GM12878 (cell line): Measurements from ENCODE around the gene OTULINL. TPM values are rescaled to one million over a fixed set of nuclear protein-coding genes. Genes with fewer than 3 reads are reported as not detected.

Experiments
- ATAC-seq: fragments of 200-7000 bp; cut with Tn5 transposase; 3 replicates; pipeline ENCODE4 v1.9.1; 2020; ENCODE audit warnings: mild to moderate bottlenecking, moderate library complexity
- BruUV-seq: library from RNA; stranded (reverse); fragments of 400-500 nt; replicated peaks from 2 replicates; lab custom pipeline; 2021; lab: Mats Ljungman, UMichigan
- CTCF ChIA-PET: fragments of 300-600 bp; sonication (Branson Sonifier 250); formaldehyde crosslinking; extraction: SDS; loops from one replicate; lab custom pipeline; 2021; ENCODE audit warnings: inconsistent platforms; lab: Yijun Ruan, JAX
- POLR2A ChIA-PET: fragments of 350-600 bp; formaldehyde crosslinking; extraction: SDS; loops from one replicate; lab custom pipeline; 2021; ENCODE audit warnings: inconsistent platforms; lab: Charles Lee
- RAD21 ChIA-PET: fragments of 300-600 bp; sonication (Branson Sonifier 250); formaldehyde crosslinking; loops from one replicate; lab custom pipeline; 2023; ENCODE audit warnings: antibody characterized with exemption; ENCODE audit not compliant: unreplicated experiment; lab: Charles Lee
- SMC1A ChIA-PET: fragments of 300-600 bp; sonication (Branson Sonifier 250); formaldehyde crosslinking; loops from one replicate; lab custom pipeline; 2023; ENCODE audit not compliant: unreplicated experiment, uncharacterized antibody; lab: Charles Lee
- DNase-seq: peaks from one replicate; pipeline ENCODE4 v3.0.0-alpha.2; 2011; ENCODE audit warnings: low read depth, low spot score
- FAIRE-seq: peaks from 3 replicates; lab custom pipeline; 2011; peaks lifted over from hg19 to GRCh38; lab: Jason Lieb, UNC
- H2AFZ ChIP-seq: 2 replicates; pipeline ENCODE4 v1.6.0; 2011; ENCODE audit warnings: low read depth, low read length, control low read depth; ENCODE audit not compliant: control insufficient read depth
- H3K27ac ChIP-seq: 2 replicates; pipeline ENCODE4 v1.5.1; 2011; ENCODE audit warnings: control low read depth; ENCODE audit not compliant: control insufficient read depth, insufficient read depth
- H3K27me3 ChIP-seq, 2 experiments: replicated peaks in 1 of 2; 2 replicates each; pipeline versions ENCODE4 v1.6.0 to v1.6.1; 2011; ENCODE audit warnings: low read length in 1 of 2; ENCODE audit not compliant: control insufficient read depth in 2 of 2, insufficient read depth in 2 of 2
- H3K36me3 ChIP-seq, 2 experiments: 2 replicates each; pipeline ENCODE4 v1.5.1; 2011; ENCODE audit warnings: low read length in 1 of 2; ENCODE audit not compliant: control insufficient read depth in 2 of 2, insufficient read depth in 2 of 2
- H3K4me1 ChIP-seq: 2 replicates; pipeline ENCODE4 v1.6.1; 2011; ENCODE audit warnings: mild to moderate bottlenecking, low read length, moderate library complexity, mixed read lengths; ENCODE audit not compliant: control insufficient read depth, insufficient read depth
- H3K4me2 ChIP-seq: 2 replicates; pipeline ENCODE4 v1.6.0; 2011; ENCODE audit warnings: control low read depth; ENCODE audit not compliant: control insufficient read depth, insufficient read depth
- H3K4me3 ChIP-seq: fragments of 200-600 bp; sonication (generic); 2 replicates; pipeline ENCODE4 v1.5.1; 2016
- H3K79me2 ChIP-seq: 2 replicates; pipeline ENCODE4 v1.6.0; 2011; ENCODE audit warnings: low read length; ENCODE audit not compliant: control insufficient read depth, insufficient read depth
- H3K9ac ChIP-seq: 2 replicates; pipeline ENCODE4 v1.8.0; 2011; ENCODE audit warnings: low read length, control low read depth, mixed read lengths; ENCODE audit not compliant: control insufficient read depth, insufficient read depth
- H3K9me3 ChIP-seq: replicated peaks from 3 replicates; pipeline ENCODE4 v1.5.1; 2011; ENCODE audit warnings: mild to moderate bottlenecking, low read length; ENCODE audit not compliant: control insufficient read depth, insufficient read depth
- H4K20me1 ChIP-seq: 2 replicates; pipeline ENCODE4 v1.6.0; 2011; ENCODE audit not compliant: control insufficient read depth, insufficient read depth
- BCL11A ChIP-seq: IDR thresholded peaks from 2 replicates; pipeline ENCODE4 v1.6.1; 2011; ENCODE audit warnings: low read depth, low read length
- EZH2 ChIP-seq: IDR thresholded peaks from 2 replicates; pipeline ENCODE4 v1.6.1; 2012; ENCODE audit warnings: low read depth, mild to moderate bottlenecking, control low read depth, inconsistent platforms, low read length, borderline replicate concordance; ENCODE audit not compliant: control insufficient read depth
- FOXK2 ChIP-seq: fragments of 450-650 bp; IDR thresholded peaks from 2 replicates; pipeline ENCODE4 v1.6.1; 2017; ENCODE audit warnings: mild to moderate bottlenecking, moderate library complexity
- HCFC1 ChIP-seq: fragments of 150-350 bp; IDR thresholded peaks from 2 replicates; pipeline ENCODE4 v1.6.1; 2014; ENCODE audit warnings: low read length
- MAX ChIP-seq: IDR thresholded peaks from 2 replicates; pipeline ENCODE4 v1.6.1; 2012; ENCODE audit warnings: low read depth, low read length, improper control_type of control experiment
- PAX8 ChIP-seq: fragments of 450-650 bp; IDR thresholded peaks from 2 replicates; pipeline ENCODE4 v1.6.1; 2017; ENCODE audit warnings: mild to moderate bottlenecking, moderate library complexity
- PKNOX1 ChIP-seq: fragments of 450-650 bp; IDR thresholded peaks from 2 replicates; pipeline ENCODE4 v1.6.1; 2016; ENCODE audit warnings: mild to moderate bottlenecking
- RUNX3 ChIP-seq: IDR thresholded peaks from 2 replicates; pipeline ENCODE4 v1.6.1; 2012; ENCODE audit warnings: low read length, inconsistent platforms
- SREBF1 ChIP-seq: IDR thresholded peaks from 2 replicates; pipeline ENCODE4 v1.6.1; 2012; ENCODE audit warnings: mild to moderate bottlenecking, low read length
- TAF1 ChIP-seq: IDR thresholded peaks from 2 replicates; pipeline ENCODE4 v1.6.1; 2011; ENCODE audit warnings: mild to moderate bottlenecking, low read depth, low read length, borderline replicate concordance
- ZNF24 ChIP-seq: fragments of 450-650 bp; IDR thresholded peaks from 2 replicates; pipeline ENCODE4 v1.6.1; 2017; ENCODE audit warnings: antibody characterized with exemption, mild to moderate bottlenecking
- ZNF622 ChIP-seq: fragments of 450-650 bp; IDR thresholded peaks from 2 replicates; pipeline ENCODE4 v1.6.1; 2017; ENCODE audit warnings: mild to moderate bottlenecking, inconsistent platforms
- WGBS: methylation state at CpG from one replicate; pipeline ENCODE4 v1.1.6; 2016; ENCODE audit warnings: low lambda C conversion rate; ENCODE audit not compliant: insufficient replicate concordance, insufficient coverage; ENCODE audit errors: missing lambda C conversion rate; 5-methylcytosine and 5-hydroxymethylcytosine counted together
- in situ Hi-C: fragments of 300-500 bp; cut with MboI; formaldehyde crosslinking; loops from 9 replicates; pipeline ENCODE4 v1.14.3; 2018; ENCODE audit warnings: mixed read lengths
- intact Hi-C: fragments of 100-400 bp; cut with micrococcal nuclease; formaldehyde crosslinking; loops from one replicate; pipeline ENCODE4 v1.14.2; 2022; ENCODE audit not compliant: unreplicated experiment
- polyA plus RNA-seq, 11 experiments: library from polyadenylated mRNA; depleted of rRNA in 4 of 11; unstranded in 6 of 11; stranded (reverse) in 5 of 11; fragments of >200 nt; fragmentation: Nextera tagmentation in 4 of 11; fragmentation: Illumina TruSeq in 1 of 11; extraction: Ambion mirVana in 4 of 11; extraction: Trizol in 1 of 11; gene quantifications; 1 replicate in 1 of 11; 2 replicates in 10 of 11; pipeline versions ENCODE4 v1.2.1 to v1.2.3, GENCODE V29; 2011 to 2016; ENCODE audit warnings: inconsistent platforms in 2 of 11, missing spikeins in 2 of 11, low read depth in 1 of 11
- total RNA-seq, 4 experiments: library from RNA; depleted of rRNA in 3 of 4; stranded (reverse); fragments of >200 nt in 3 of 4; fragmentation: Illumina TruSeq in 1 of 4; extraction: Trizol in 1 of 4; gene quantifications; 2 replicates each; pipeline versions ENCODE4 v1.2.1 to v1.2.3, GENCODE V29; 2013 to 2021
- TF ChIP-seq, protein P1 (sequence below): IDR thresholded peaks from 2 replicates; pipeline ENCODE4 v1.6.1; 2012; ENCODE audit warnings: low read length, inconsistent platforms
- TF ChIP-seq, protein P2 (sequence below): IDR thresholded peaks from 2 replicates; pipeline ENCODE4 v1.6.1; 2012; ENCODE audit warnings: mild to moderate bottlenecking, low read depth, low read length
- TF ChIP-seq, protein P3 (sequence below): fragments of 450-650 bp; conservative IDR thresholded peaks from 2 replicates; pipeline ENCODE4 v1.6.1; 2017; ENCODE audit warnings: mild to moderate bottlenecking, moderate library complexity

Gene OTULINL
- total and polyA plus RNA-seq, 10 of the 15 experiments (the other 5 are each of a cell fraction or from before 2014, with no cell fraction given) = 0.60 to 4.7 (median 1.8) TPM

DNA sequence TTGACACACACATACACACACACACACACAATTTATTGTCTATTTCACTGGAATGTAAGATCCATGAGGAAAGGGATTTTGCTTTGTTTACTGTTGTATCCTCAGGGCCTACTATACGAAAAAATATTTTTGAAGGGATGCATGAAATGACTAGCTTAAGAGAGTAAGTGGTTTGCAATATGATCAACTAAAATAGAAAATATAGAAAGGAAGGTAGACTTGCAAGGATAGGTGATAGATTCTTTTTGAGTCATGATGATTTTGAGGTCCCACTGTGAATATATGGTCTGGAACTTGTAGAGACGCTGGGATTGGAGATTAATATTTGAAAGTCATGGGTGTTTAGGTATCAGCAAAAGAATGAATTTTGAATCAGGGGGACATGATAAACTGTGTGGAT is 54.1 kb downstream of the OTULINL start:
- Histone ChIP-seq H3K36me3 (no peaks in the 10 kb centered on the region), H3K4me3 (no peak overlapping the region), H3K9ac (no peak overlapping the region), H3K27ac (no peak overlapping the region), H3K27me3 (no peaks in the 10 kb centered on the region), H3K79me2 (no peaks in the 10 kb centered on the region), H4K20me1 (no peaks in the 10 kb centered on the region), H3K4me2 (no peak overlapping the region), H2AFZ (no peak overlapping the region), H3K9me3 (no peaks in the 10 kb centered on the region; the same call in 2 of the 3 replicates), H3K4me1 (no peaks in the 10 kb centered on the region)
- FAIRE-seq (no peak), DNase-seq (no peak), ATAC-seq (no peak)
- ChIA-PET POLR2A (interaction anchor here (0.5 kb wide), 1 partner anchor 625 kb away, joined by 3 read pairs; no protein-coding TSS in a partner anchor), RAD21 (no interaction called here), CTCF (interaction anchor here (0.6 to 1.3 kb wide), 2 partner anchors 13 to 119 kb away, joined by 3 to 5 read pairs; no protein-coding TSS in a partner anchor), SMC1A (interaction anchor here (1.5 kb wide), 1 partner anchor 19 kb away, joined by 6 read pairs; no protein-coding TSS in a partner anchor)
- BruUV-seq = no TSS peak
- in situ Hi-C loops (no loop called here), intact Hi-C loops (no loop called here)
- 12% methylated on average over 2 of the region's 2 CpGs for WGBS
- no peak for TF ChIP-seq SREBF1
- TF ChIP-seq PAX8 = no peak
- TF ChIP-seq MAX = no peak
- no peak for TF ChIP-seq PKNOX1
- TF ChIP-seq, protein P1, sequence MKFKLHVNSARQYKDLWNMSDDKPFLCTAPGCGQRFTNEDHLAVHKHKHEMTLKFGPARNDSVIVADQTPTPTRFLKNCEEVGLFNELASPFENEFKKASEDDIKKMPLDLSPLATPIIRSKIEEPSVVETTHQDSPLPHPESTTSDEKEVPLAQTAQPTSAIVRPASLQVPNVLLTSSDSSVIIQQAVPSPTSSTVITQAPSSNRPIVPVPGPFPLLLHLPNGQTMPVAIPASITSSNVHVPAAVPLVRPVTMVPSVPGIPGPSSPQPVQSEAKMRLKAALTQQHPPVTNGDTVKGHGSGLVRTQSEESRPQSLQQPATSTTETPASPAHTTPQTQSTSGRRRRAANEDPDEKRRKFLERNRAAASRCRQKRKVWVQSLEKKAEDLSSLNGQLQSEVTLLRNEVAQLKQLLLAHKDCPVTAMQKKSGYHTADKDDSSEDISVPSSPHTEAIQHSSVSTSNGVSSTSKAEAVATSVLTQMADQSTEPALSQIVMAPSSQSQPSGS = no peak
- TF ChIP-seq TAF1 = no peak
- no peak for TF ChIP-seq ZNF622
- TF ChIP-seq ZNF24 = no peak
- TF ChIP-seq FOXK2 = no peak
- no peak for TF ChIP-seq EZH2
- TF ChIP-seq, protein P2, sequence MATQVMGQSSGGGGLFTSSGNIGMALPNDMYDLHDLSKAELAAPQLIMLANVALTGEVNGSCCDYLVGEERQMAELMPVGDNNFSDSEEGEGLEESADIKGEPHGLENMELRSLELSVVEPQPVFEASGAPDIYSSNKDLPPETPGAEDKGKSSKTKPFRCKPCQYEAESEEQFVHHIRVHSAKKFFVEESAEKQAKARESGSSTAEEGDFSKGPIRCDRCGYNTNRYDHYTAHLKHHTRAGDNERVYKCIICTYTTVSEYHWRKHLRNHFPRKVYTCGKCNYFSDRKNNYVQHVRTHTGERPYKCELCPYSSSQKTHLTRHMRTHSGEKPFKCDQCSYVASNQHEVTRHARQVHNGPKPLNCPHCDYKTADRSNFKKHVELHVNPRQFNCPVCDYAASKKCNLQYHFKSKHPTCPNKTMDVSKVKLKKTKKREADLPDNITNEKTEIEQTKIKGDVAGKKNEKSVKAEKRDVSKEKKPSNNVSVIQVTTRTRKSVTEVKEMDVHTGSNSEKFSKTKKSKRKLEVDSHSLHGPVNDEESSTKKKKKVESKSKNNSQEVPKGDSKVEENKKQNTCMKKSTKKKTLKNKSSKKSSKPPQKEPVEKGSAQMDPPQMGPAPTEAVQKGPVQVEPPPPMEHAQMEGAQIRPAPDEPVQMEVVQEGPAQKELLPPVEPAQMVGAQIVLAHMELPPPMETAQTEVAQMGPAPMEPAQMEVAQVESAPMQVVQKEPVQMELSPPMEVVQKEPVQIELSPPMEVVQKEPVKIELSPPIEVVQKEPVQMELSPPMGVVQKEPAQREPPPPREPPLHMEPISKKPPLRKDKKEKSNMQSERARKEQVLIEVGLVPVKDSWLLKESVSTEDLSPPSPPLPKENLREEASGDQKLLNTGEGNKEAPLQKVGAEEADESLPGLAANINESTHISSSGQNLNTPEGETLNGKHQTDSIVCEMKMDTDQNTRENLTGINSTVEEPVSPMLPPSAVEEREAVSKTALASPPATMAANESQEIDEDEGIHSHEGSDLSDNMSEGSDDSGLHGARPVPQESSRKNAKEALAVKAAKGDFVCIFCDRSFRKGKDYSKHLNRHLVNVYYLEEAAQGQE = no peak
- TF ChIP-seq BCL11A = no peak
- no peak for TF ChIP-seq RUNX3
- TF ChIP-seq, protein P3, sequence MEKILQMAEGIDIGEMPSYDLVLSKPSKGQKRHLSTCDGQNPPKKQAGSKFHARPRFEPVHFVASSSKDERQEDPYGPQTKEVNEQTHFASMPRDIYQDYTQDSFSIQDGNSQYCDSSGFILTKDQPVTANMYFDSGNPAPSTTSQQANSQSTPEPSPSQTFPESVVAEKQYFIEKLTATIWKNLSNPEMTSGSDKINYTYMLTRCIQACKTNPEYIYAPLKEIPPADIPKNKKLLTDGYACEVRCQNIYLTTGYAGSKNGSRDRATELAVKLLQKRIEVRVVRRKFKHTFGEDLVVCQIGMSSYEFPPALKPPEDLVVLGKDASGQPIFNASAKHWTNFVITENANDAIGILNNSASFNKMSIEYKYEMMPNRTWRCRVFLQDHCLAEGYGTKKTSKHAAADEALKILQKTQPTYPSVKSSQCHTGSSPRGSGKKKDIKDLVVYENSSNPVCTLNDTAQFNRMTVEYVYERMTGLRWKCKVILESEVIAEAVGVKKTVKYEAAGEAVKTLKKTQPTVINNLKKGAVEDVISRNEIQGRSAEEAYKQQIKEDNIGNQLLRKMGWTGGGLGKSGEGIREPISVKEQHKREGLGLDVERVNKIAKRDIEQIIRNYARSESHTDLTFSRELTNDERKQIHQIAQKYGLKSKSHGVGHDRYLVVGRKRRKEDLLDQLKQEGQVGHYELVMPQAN = no peak
- TF ChIP-seq HCFC1 = no peak
